OCI-LY7 (cell line): ENCODE measurements around the gene GDF11. TPM values are rescaled to one million over a fixed set of nuclear protein-coding genes. Genes with fewer than 3 reads are reported as not detected.
A peak's percentile ranks its signal among the peaks of the same experiment; 100 is the strongest.

ENCODE experiments used
- BruUV-seq: library from RNA; stranded (reverse); fragments of 400-500 nt; replicated peaks from 2 replicates; lab custom pipeline; 2021; lab: Mats Ljungman, UMichigan
- CTCF ChIA-PET: fragments of 300-600 bp; sonication (Branson Sonifier 250); formaldehyde crosslinking; loops from one replicate; lab custom pipeline; 2022; ENCODE audit warnings: antibody characterized with exemption; ENCODE audit not compliant: unreplicated experiment; lab: Charles Lee
- POLR2A ChIA-PET: fragments of 300-600 bp; sonication (Branson Sonifier 250); formaldehyde crosslinking; loops from one replicate; lab custom pipeline; 2022; ENCODE audit warnings: antibody characterized with exemption; lab: Charles Lee
- DNase-seq: peaks from one replicate; pipeline ENCODE4 v3.0.0-alpha.2; 2015; ENCODE audit warnings: low spot score
- H2AFZ ChIP-seq: fragments of 200-600 bp; sonication (generic), shearing (Covaris generic); 2 replicates; pipeline ENCODE4 v1.6.1; 2014; ENCODE audit warnings: mild to moderate bottlenecking, antibody characterized with exemption, low read length, moderate library complexity
- H3K27ac ChIP-seq: fragments of 200-600 bp; sonication (generic); 2 replicates; pipeline ENCODE4 v1.5.1; 2014; ENCODE audit warnings: mixed run types, low read depth, mild to moderate bottlenecking, moderate library complexity, low read length, inconsistent platforms; ENCODE audit not compliant: poor library complexity, severe bottlenecking
- H3K36me3 ChIP-seq: fragments of 200-600 bp; sonication (generic); 2 replicates; pipeline ENCODE4 v1.6.1; 2014; ENCODE audit warnings: mild to moderate bottlenecking, antibody characterized with exemption, low read length, moderate library complexity, mixed read lengths; ENCODE audit not compliant: insufficient read depth
- H3K4me1 ChIP-seq: fragments of 200-600 bp; sonication (generic); 2 replicates; pipeline ENCODE4 v1.5.1; 2014; ENCODE audit warnings: mild to moderate bottlenecking, low read length; ENCODE audit not compliant: insufficient read depth, poor library complexity, severe bottlenecking
- H3K4me2 ChIP-seq: fragments of 200-600 bp; sonication (generic); 2 replicates; pipeline ENCODE4 v1.6.1; 2014; ENCODE audit warnings: mild to moderate bottlenecking, low read length
- H3K4me3 ChIP-seq: fragments of 200-600 bp; sonication (generic); 2 replicates; pipeline ENCODE4 v1.5.1; 2014; ENCODE audit warnings: mild to moderate bottlenecking, low read depth, low read length; ENCODE audit not compliant: poor library complexity, severe bottlenecking
- H3K79me2 ChIP-seq: fragments of 200-600 bp; sonication (generic); 2 replicates; pipeline ENCODE4 v1.6.1; 2016; ENCODE audit warnings: low read depth, mild to moderate bottlenecking, low read length, moderate library complexity, mixed read lengths; ENCODE audit not compliant: insufficient read depth
- H3K9me2 ChIP-seq: fragments of 200-600 bp; sonication (generic); 2 replicates; pipeline ENCODE4 v1.6.1; 2016; ENCODE audit warnings: mild to moderate bottlenecking, low read length, mixed read lengths; ENCODE audit not compliant: insufficient read depth
- H3K9me3 ChIP-seq: fragments of 200-600 bp; sonication (generic); 2 replicates; pipeline ENCODE4 v1.6.1; 2014; ENCODE audit warnings: mild to moderate bottlenecking, mixed run types, low read length, mixed read lengths
- H4K20me1 ChIP-seq: fragments of 200-600 bp; sonication (generic); 2 replicates; pipeline ENCODE4 v1.6.1; 2014; ENCODE audit warnings: mild to moderate bottlenecking, antibody characterized with exemption, low read length, moderate library complexity, mixed read lengths; ENCODE audit not compliant: insufficient read depth
- CTCF ChIP-seq: fragments of 200-600 bp; sonication (generic); conservative IDR thresholded peaks from 2 replicates; pipeline ENCODE4 v1.5.1; 2014; ENCODE audit warnings: mild to moderate bottlenecking, antibody characterized with exemption, low read length, moderate library complexity, mixed read lengths
- EZH2phosphoT487 ChIP-seq: fragments of 200-600 bp; sonication (generic); IDR thresholded peaks from 2 replicates; pipeline ENCODE4 v1.6.1; 2018; ENCODE audit warnings: low read depth, borderline replicate concordance, mild to moderate bottlenecking, mixed run types, antibody characterized with exemption, low read length, moderate library complexity, mixed read lengths
- intact Hi-C: fragments of 100-400 bp; cut with micrococcal nuclease; formaldehyde crosslinking; loops from one replicate; pipeline ENCODE4 v1.10.0; 2022; ENCODE audit not compliant: unreplicated experiment
- total RNA-seq, 2 experiments: library from RNA; depleted of rRNA in 1 of 2; stranded (reverse); fragments of >200 nt in 1 of 2; shearing (Covaris generic) in 1 of 2; gene quantifications; 2 replicates each; pipeline ENCODE4 v1.2.3, GENCODE V29; 2014 to 2022

Gene GDF11
- total RNA-seq, 2 experiments from 2014 or later, result 5.2 to 19.9 TPM

GRCh38 chr12:55744340-55745030, 1.6 kb downstream of the GDF11 start:
- TSS peak; percentile 61 for BruUV-seq
- no peaks in the 10 kb centered on the region for H3K9me3 ChIP-seq
- ChIA-PET CTCF (interaction anchor here (0.5 to 2.1 kb wide), 4 partner anchors 10 to 884 kb away, joined by 3 to 9 read pairs (median 4); partner anchors contain the start of gene RAB5B), POLR2A (interaction anchor here (0.6 to 3.7 kb wide), 10 partner anchors 10 to 372 kb away, joined by 3 to 12 read pairs (median 4); partner anchors contain the start of genes DNAJC14, ORMDL2, PYM1 and RAB5B)
- H2AFZ ChIP-seq, result no peak overlapping the region
- TF ChIP-seq EZH2phosphoT487 (no peak), CTCF (no peak)
- H3K36me3 ChIP-seq, result peaks cover 24% of the 10 kb centered on the region; the same call in 1 of the 2 replicates
- H3K4me2 ChIP-seq, result peak overlapping the region; percentile 100
- peaks cover 40% of the 10 kb centered on the region for H3K4me1 ChIP-seq
- H3K79me2 ChIP-seq, result peaks cover 18% of the 10 kb centered on the region; the same call in 1 of the 2 replicates
- H4K20me1 ChIP-seq, result peaks cover 17% of the 10 kb centered on the region; the same call in 1 of the 2 replicates
- peak; percentile 35 for DNase-seq
- H3K27ac ChIP-seq, result no peak overlapping the region
- intact Hi-C loops, result loop anchor here (1.0 kb wide), 1 partner anchor 196 kb away; no protein-coding TSS in a partner anchor
- peak overlapping the region; percentile 91 for H3K4me3 ChIP-seq
- no peaks in the 10 kb centered on the region for H3K9me2 ChIP-seq

- no peaks in the 10 kb centered on the region for H3K9me3 ChIP-seq
- peak overlapping the region; percentile 43 for H3K27ac ChIP-seq
- TF ChIP-seq CTCF (no peak), EZH2phosphoT487 (no peak)
- ChIA-PET CTCF (interaction anchor here (0.6 to 2.1 kb wide), 2 partner anchors 9 to 1192 kb away, joined by 3 to 9 read pairs; no protein-coding TSS in a partner anchor), POLR2A (interaction anchor here (0.6 to 3.7 kb wide), 13 partner anchors 7 to 182 kb away, joined by 3 to 12 read pairs (median 4); partner anchors contain the start of genes BLOC1S1, ORMDL2, PYM1 and SARNP)
- no TSS peak for BruUV-seq
- peak overlapping the region; percentile 100 for H3K4me2 ChIP-seq
- H3K4me3 ChIP-seq, result peak overlapping the region; percentile 91
- peaks cover 33% of the 10 kb centered on the region; the same call in 1 of the 2 replicates for H3K36me3 ChIP-seq
- H2AFZ ChIP-seq, result no peak overlapping the region
- H3K4me1 ChIP-seq, result peaks cover 40% of the 10 kb centered on the region
- H3K9me2 ChIP-seq, result no peaks in the 10 kb centered on the region
- intact Hi-C loops, result no loop called here
- H3K79me2 ChIP-seq, result peaks cover 18% of the 10 kb centered on the region; the same call in 1 of the 2 replicates
- H4K20me1 ChIP-seq, result peaks cover 17% of the 10 kb centered on the region; the same call in 1 of the 2 replicates
- DNase-seq, result peak; percentile 87
Measured at GRCh38 chr12:55745361-55746173, 2.6 kb downstream of the GDF11 start.
